Mesenchymal stem cell (in vitro differentiated cells and primary cell): Measurements from ENCODE around the gene CRYL1.

Source experiments
- DNase-seq: peaks from one replicate; pipeline ENCODE4 v3.0.0-alpha.2; 2013
- H2AFZ ChIP-seq: one replicate; pipeline ENCODE4 v1.6.1; 2013; ENCODE audit warnings: low read depth, mild to moderate bottlenecking, control low read depth, inconsistent platforms, low read length, moderate library complexity
- H2AK5ac ChIP-seq: 2 replicates; pipeline ENCODE4 v1.6.1; 2013; ENCODE audit warnings: low read length, moderate library complexity, mild to moderate bottlenecking, inconsistent platforms; ENCODE audit not compliant: severe bottlenecking
- H2BK120ac ChIP-seq: one replicate; pipeline ENCODE4 v1.6.1; 2013; ENCODE audit warnings: low read depth, mild to moderate bottlenecking, inconsistent platforms, low read length, moderate library complexity
- H2BK12ac ChIP-seq, 2 experiments: one replicate each; pipeline ENCODE4 v1.6.1; 2013; ENCODE audit warnings: inconsistent platforms in 2 of 2, low read length in 2 of 2, mild to moderate bottlenecking in 2 of 2, moderate library complexity in 2 of 2, control low read depth in 1 of 2
- H2BK15ac ChIP-seq: one replicate; pipeline ENCODE4 v1.6.1; 2013; ENCODE audit warnings: mild to moderate bottlenecking, low read depth, inconsistent platforms; ENCODE audit not compliant: poor library complexity, severe bottlenecking
- H2BK5ac ChIP-seq: 2 replicates; pipeline ENCODE4 v1.6.1; 2013; ENCODE audit warnings: low read depth, mild to moderate bottlenecking, low read length, control low read depth, inconsistent platforms; ENCODE audit not compliant: poor library complexity, severe bottlenecking
- H3K14ac ChIP-seq, 2 experiments: one replicate each; pipeline ENCODE4 v1.6.1; 2013; ENCODE audit warnings: inconsistent platforms in 2 of 2, low read length in 2 of 2, control low read depth in 1 of 2, mild to moderate bottlenecking in 1 of 2, moderate library complexity in 1 of 2
- H3K18ac ChIP-seq, 2 experiments: one replicate each; pipeline ENCODE4 v1.6.1; 2013; ENCODE audit warnings: inconsistent platforms in 2 of 2, low read length in 2 of 2, control low read depth in 1 of 2, low read depth in 1 of 2, mild to moderate bottlenecking in 1 of 2
- H3K23ac ChIP-seq, 2 experiments: one replicate each; pipeline ENCODE4 v1.6.1; 2013; ENCODE audit warnings: inconsistent platforms in 2 of 2, low read length in 2 of 2, mild to moderate bottlenecking in 2 of 2, moderate library complexity in 2 of 2, control low read depth in 1 of 2
- H3K27ac ChIP-seq: 2 replicates; pipeline ENCODE4 v1.5.1; 2013; ENCODE audit warnings: mild to moderate bottlenecking, moderate library complexity, low read length, control low read depth, inconsistent platforms; ENCODE audit not compliant: poor library complexity, severe bottlenecking
- H3K27me3 ChIP-seq, 2 experiments: 2 replicates each; pipeline versions ENCODE4 v1.6.1 to v1.7.0; 2013; ENCODE audit warnings: low read length in 2 of 2, mild to moderate bottlenecking in 2 of 2, moderate library complexity in 2 of 2, control low read depth in 1 of 2, inconsistent platforms in 1 of 2; ENCODE audit not compliant: control insufficient read depth in 1 of 2, insufficient read depth in 1 of 2
- H3K36me3 ChIP-seq, 2 experiments: 2 replicates each; pipeline versions ENCODE4 v1.6.1 to v1.7.0; 2013; ENCODE audit warnings: low read length in 2 of 2, control low read depth in 1 of 2, inconsistent platforms in 1 of 2, low read depth in 1 of 2, mild to moderate bottlenecking in 1 of 2; ENCODE audit not compliant: insufficient read depth in 2 of 2, control insufficient read depth in 1 of 2
- H3K4ac ChIP-seq, 2 experiments: one replicate each; pipeline ENCODE4 v1.6.1; 2013; ENCODE audit warnings: inconsistent platforms in 2 of 2, low read length in 2 of 2, mild to moderate bottlenecking in 2 of 2, moderate library complexity in 2 of 2, control low read depth in 1 of 2, low read depth in 1 of 2
- H3K4me1 ChIP-seq: 2 replicates; pipeline ENCODE4 v1.6.1; 2013; ENCODE audit warnings: low read depth, low read length, control low read depth; ENCODE audit not compliant: control insufficient read depth, insufficient read depth
- H3K4me2 ChIP-seq: 2 replicates; pipeline ENCODE4 v1.6.1; 2013; ENCODE audit warnings: low read length, mild to moderate bottlenecking, inconsistent platforms; ENCODE audit not compliant: poor library complexity, severe bottlenecking
- H3K4me3 ChIP-seq, 2 experiments: 2 replicates each; pipeline versions ENCODE4 v1.5.1 to v1.7.0; 2013; ENCODE audit warnings: low read length in 2 of 2, mild to moderate bottlenecking in 2 of 2, control low read depth in 1 of 2, low read depth in 1 of 2; ENCODE audit not compliant: insufficient read depth in 1 of 2
- H3K79me1 ChIP-seq: replicated peaks from 2 replicates; pipeline ENCODE4 v1.6.1; 2013; ENCODE audit warnings: mild to moderate bottlenecking, control low read depth, low read length, inconsistent platforms; ENCODE audit not compliant: poor library complexity, severe bottlenecking
- H3K9ac ChIP-seq: 2 replicates; pipeline ENCODE4 v1.7.0; 2013; ENCODE audit warnings: mild to moderate bottlenecking, low read length, moderate library complexity
- H3K9me3 ChIP-seq: 2 replicates; pipeline ENCODE4 v1.7.0; 2013; ENCODE audit warnings: mild to moderate bottlenecking, low read length; ENCODE audit not compliant: control insufficient read depth
- H4K8ac ChIP-seq: one replicate; pipeline ENCODE4 v1.6.1; 2013; ENCODE audit warnings: inconsistent platforms, mild to moderate bottlenecking, low read length, moderate library complexity
- H4K91ac ChIP-seq: one replicate; pipeline ENCODE4 v1.6.1; 2013; ENCODE audit warnings: mild to moderate bottlenecking, low read length, inconsistent platforms
- WGBS: methylation state at CpG from one replicate; pipeline ENCODE4 v1.1.7; 2013; ENCODE audit warnings: mixed read lengths; 5-methylcytosine and 5-hydroxymethylcytosine counted together

CRYL1 gene

DNA sequence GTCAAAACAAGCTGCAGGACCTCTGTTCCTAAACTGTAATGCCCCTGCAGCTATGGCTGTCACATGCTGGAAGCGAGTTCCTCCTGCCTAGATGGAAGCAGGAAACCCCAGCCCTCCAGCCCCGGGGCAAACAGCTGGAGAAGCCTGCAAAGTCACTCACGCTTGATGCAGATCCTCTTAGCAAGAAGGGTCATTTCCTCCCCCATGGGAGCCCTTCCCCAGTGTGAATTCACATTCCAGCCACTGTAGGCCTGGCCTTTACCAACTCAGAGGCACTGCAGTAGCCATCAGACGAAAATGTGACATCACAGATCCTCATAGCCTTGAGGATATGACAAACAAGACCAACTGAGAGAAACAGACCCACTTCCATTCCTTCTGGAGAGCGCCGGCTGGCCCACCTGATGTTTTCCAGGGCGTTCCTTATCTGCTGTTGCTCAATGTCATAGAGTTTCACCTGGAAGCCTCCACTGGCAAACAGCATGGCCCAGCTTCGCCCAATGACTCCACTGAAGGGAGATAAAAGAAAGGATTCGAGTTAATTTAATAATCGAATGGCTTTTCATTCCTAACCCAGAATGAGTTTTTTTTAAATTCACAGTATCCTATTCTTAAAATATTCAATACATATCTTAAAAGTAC is 13.5 kb downstream of the CRYL1 start:
- Histone ChIP-seq H3K9ac (no peak overlapping the region), H3K23ac (no peak overlapping the region), H3K79me1 (peaks cover 8% of the 10 kb centered on the region), H3K9me3 (no peaks in the 10 kb centered on the region), H2BK120ac (no peak overlapping the region), H3K36me3 (peaks cover 6 to 33% of the 10 kb centered on the region in 2 experiments), H2AK5ac (no peak overlapping the region), H3K4me3 (no peak overlapping the region), H3K4ac (no peak overlapping the region), H3K4me2 (no peak overlapping the region), H2BK5ac (no peak overlapping the region), H3K27me3 (no peaks in the 10 kb centered on the region), H2AFZ (no peak overlapping the region), H3K14ac (no peak overlapping the region), H4K91ac (no peak overlapping the region), H2BK12ac (no peak overlapping the region), H3K18ac (no peak overlapping the region), H3K27ac (no peak overlapping the region), H2BK15ac (no peak overlapping the region), H4K8ac (no peak overlapping the region), H3K4me1 (no peaks in the 10 kb centered on the region)
- 61% methylated on average over 10 of the region's 10 CpGs for WGBS
- no peak for DNase-seq

DNA sequence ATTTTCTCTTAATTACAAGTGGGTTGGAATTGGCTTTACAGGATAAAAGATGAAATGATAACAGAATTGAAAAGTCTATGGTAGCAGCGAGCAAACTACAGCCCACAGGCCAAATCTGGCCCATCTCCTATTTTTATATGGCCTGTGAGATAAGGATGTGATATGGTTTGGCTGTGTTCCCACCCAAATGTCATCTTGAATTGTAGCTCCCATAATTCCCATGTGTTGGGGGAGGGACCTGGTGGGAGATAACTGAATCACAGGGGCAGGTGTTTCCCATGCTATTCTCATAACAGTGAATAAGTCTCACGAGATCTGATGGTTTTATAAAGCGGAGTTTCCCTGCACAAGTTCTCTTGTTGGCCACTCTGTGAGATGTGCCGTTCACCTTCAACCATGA is 19.0 kb downstream of the CRYL1 start:
- H2AK5ac ChIP-seq, result no peak overlapping the region
- H3K14ac ChIP-seq, result no peak overlapping the region
- no peak overlapping the region for H2BK15ac ChIP-seq
- H2BK12ac ChIP-seq, result no peak overlapping the region
- H2BK5ac ChIP-seq, result no peak overlapping the region
- no peaks in the 10 kb centered on the region for H3K27me3 ChIP-seq
- H4K8ac ChIP-seq, result no peak overlapping the region
- no peak overlapping the region for H3K27ac ChIP-seq
- H3K9ac ChIP-seq, result no peak overlapping the region
- H3K4me2 ChIP-seq, result no peak overlapping the region
- peaks cover 4% of the 10 kb centered on the region for H3K4me1 ChIP-seq
- no peak for DNase-seq
- no peaks in the 10 kb centered on the region for H3K79me1 ChIP-seq
- no peak overlapping the region for H3K18ac ChIP-seq
- H4K91ac ChIP-seq, result no peak overlapping the region
- no peak overlapping the region for H2AFZ ChIP-seq
- H3K4ac ChIP-seq, result no peak overlapping the region
- H2BK120ac ChIP-seq, result no peak overlapping the region
- 89% methylated on average over 4 of the region's 4 CpGs for WGBS
- no peak overlapping the region for H3K4me3 ChIP-seq
- H3K9me3 ChIP-seq, result no peaks in the 10 kb centered on the region
- peaks cover 5 to 36% of the 10 kb centered on the region in 2 experiments for H3K36me3 ChIP-seq
- H3K23ac ChIP-seq, result no peak overlapping the region

GRCh38 chr13:20505405-20506366 is 20.0 kb downstream of the CRYL1 start:
- no peaks in the 10 kb centered on the region for H3K9me3 ChIP-seq
- no peak overlapping the region for H3K14ac ChIP-seq
- H3K27me3 ChIP-seq, result no peaks in the 10 kb centered on the region
- H3K4me3 ChIP-seq, result no peak overlapping the region
- H2AFZ ChIP-seq, result no peak overlapping the region
- no peak overlapping the region for H3K23ac ChIP-seq
- no peak overlapping the region for H2BK15ac ChIP-seq
- H3K18ac ChIP-seq, result no peak overlapping the region
- no peak overlapping the region for H2BK12ac ChIP-seq
- H2BK120ac ChIP-seq, result no peak overlapping the region
- no peak overlapping the region for H3K4ac ChIP-seq
- no peak overlapping the region for H3K27ac ChIP-seq
- no peak overlapping the region for H4K8ac ChIP-seq
- peaks cover 4% of the 10 kb centered on the region for H3K4me1 ChIP-seq
- H3K36me3 ChIP-seq, result peaks cover 2 to 30% of the 10 kb centered on the region in 2 experiments
- no peak overlapping the region for H3K4me2 ChIP-seq
- no peak for DNase-seq
- no peak overlapping the region for H3K9ac ChIP-seq
- no peaks in the 10 kb centered on the region for H3K79me1 ChIP-seq
- 87% methylated on average over 9 of the region's 10 CpGs for WGBS
- peak overlapping the region; percentile 38 for H2AK5ac ChIP-seq
- no peak overlapping the region for H4K91ac ChIP-seq
- H2BK5ac ChIP-seq, result no peak overlapping the region
